SK-N-SH (cell line): ENCODE measurements around the gene NF2.

Experiments used
- EZH2phosphoT487 ChIP-seq: fragments of 200-600 bp; sonication (generic); IDR thresholded peaks from 2 replicates; pipeline ENCODE4 v1.6.1; 2017; ENCODE audit warnings: low read depth, mixed run types, mild to moderate bottlenecking, antibody characterized with exemption, moderate library complexity, borderline replicate concordance
- RAD21 ChIP-seq: IDR thresholded peaks from 2 replicates; pipeline ENCODE4 v1.6.1; 2012; ENCODE audit warnings: mild to moderate bottlenecking, low read length
- TF ChIP-seq, protein P1 (sequence below): fragments of 200-600 bp; sonication (generic); IDR thresholded peaks from 2 replicates; pipeline ENCODE4 v1.6.1; 2017; ENCODE audit warnings: antibody characterized with exemption, mild to moderate bottlenecking, moderate library complexity
- TF ChIP-seq, protein P2 (sequence below): IDR thresholded peaks from 2 replicates; pipeline ENCODE4 v1.6.1; 2012; ENCODE audit warnings: mild to moderate bottlenecking, low read depth, low read length, moderate library complexity

DNA sequence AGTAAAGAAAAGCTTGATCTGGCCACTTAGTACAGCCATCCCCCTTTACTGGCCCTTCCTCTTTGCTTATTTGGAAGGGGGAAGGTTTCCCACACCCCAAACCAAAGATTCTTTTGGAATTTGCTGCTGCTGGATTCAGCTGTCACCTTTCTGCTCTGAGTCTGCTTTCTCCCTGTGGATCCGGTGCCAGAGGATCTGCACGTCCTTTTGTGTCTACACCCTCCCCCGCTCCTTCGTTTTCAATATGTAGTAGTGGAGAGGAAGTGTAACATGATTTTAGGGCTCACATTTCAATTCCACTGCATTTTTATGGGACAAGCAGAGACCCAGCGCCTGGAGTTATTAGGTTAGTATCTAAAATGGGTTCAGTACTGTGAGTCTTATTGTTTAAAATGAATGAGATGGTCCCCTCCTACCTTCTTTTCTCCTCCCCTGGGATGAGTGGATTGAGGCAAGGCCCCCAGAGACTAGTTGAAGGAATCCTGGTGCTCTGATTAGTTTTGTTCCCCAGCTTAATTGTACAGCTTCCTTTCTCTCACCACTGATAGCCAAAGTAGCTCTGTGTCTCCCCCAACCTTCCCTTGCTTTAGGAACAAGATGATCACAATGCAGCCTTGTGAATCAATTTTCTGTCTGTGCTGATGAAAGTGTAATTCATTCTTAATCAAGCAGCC, 85.9 kb downstream of the NF2 start:
- TF ChIP-seq, protein P1, sequence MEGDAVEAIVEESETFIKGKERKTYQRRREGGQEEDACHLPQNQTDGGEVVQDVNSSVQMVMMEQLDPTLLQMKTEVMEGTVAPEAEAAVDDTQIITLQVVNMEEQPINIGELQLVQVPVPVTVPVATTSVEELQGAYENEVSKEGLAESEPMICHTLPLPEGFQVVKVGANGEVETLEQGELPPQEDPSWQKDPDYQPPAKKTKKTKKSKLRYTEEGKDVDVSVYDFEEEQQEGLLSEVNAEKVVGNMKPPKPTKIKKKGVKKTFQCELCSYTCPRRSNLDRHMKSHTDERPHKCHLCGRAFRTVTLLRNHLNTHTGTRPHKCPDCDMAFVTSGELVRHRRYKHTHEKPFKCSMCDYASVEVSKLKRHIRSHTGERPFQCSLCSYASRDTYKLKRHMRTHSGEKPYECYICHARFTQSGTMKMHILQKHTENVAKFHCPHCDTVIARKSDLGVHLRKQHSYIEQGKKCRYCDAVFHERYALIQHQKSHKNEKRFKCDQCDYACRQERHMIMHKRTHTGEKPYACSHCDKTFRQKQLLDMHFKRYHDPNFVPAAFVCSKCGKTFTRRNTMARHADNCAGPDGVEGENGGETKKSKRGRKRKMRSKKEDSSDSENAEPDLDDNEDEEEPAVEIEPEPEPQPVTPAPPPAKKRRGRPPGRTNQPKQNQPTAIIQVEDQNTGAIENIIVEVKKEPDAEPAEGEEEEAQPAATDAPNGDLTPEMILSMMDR = no peak
- TF ChIP-seq, protein P2, sequence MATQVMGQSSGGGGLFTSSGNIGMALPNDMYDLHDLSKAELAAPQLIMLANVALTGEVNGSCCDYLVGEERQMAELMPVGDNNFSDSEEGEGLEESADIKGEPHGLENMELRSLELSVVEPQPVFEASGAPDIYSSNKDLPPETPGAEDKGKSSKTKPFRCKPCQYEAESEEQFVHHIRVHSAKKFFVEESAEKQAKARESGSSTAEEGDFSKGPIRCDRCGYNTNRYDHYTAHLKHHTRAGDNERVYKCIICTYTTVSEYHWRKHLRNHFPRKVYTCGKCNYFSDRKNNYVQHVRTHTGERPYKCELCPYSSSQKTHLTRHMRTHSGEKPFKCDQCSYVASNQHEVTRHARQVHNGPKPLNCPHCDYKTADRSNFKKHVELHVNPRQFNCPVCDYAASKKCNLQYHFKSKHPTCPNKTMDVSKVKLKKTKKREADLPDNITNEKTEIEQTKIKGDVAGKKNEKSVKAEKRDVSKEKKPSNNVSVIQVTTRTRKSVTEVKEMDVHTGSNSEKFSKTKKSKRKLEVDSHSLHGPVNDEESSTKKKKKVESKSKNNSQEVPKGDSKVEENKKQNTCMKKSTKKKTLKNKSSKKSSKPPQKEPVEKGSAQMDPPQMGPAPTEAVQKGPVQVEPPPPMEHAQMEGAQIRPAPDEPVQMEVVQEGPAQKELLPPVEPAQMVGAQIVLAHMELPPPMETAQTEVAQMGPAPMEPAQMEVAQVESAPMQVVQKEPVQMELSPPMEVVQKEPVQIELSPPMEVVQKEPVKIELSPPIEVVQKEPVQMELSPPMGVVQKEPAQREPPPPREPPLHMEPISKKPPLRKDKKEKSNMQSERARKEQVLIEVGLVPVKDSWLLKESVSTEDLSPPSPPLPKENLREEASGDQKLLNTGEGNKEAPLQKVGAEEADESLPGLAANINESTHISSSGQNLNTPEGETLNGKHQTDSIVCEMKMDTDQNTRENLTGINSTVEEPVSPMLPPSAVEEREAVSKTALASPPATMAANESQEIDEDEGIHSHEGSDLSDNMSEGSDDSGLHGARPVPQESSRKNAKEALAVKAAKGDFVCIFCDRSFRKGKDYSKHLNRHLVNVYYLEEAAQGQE = no peak
- TF ChIP-seq EZH2phosphoT487 (no peak), RAD21 (no peak)
